IMR-90 (cell line): ENCODE data around the gene KIAA1143. TPM values are rescaled to one million over a fixed set of nuclear protein-coding genes. Genes with fewer than 3 reads are reported as not detected.
A peak's percentile ranks its signal among the peaks of the same experiment; 100 is the strongest.

ENCODE experiments used
- ATAC-seq: fragments of 200-7000 bp; cut with Tn5 transposase; 2 replicates; pipeline ENCODE4 v1.9.1; 2020; ENCODE audit warnings: low read depth, mild to moderate bottlenecking, moderate library complexity
- Bru-seq: library from RNA; stranded (reverse); fragments of 400-500 nt; gene quantifications from one replicate; lab custom pipeline; 2021; lab: Mats Ljungman, UMichigan
- BruChase-seq, 2 experiments: library from RNA; stranded (reverse); fragments of 400-500 nt; gene quantifications; one replicate each; lab custom pipeline; 2021; lab: Mats Ljungman, UMichigan
- BruUV-seq: library from RNA; stranded (reverse); fragments of 400-500 nt; replicated peaks from 2 replicates; lab custom pipeline; 2021; lab: Mats Ljungman, UMichigan
- CTCF ChIA-PET: fragments of 300-600 bp; formaldehyde crosslinking; extraction: SDS; loops from one replicate; lab custom pipeline; 2021; ENCODE audit warnings: antibody characterized with exemption; lab: Yijun Ruan, JAX
- POLR2A ChIA-PET: fragments of 300-600 bp; sonication (Branson Sonifier 250); formaldehyde crosslinking; loops from one replicate; lab custom pipeline; 2022; ENCODE audit warnings: antibody characterized with exemption; ENCODE audit not compliant: unreplicated experiment; lab: Charles Lee
- DNase-seq: peaks from one replicate; pipeline ENCODE4 v3.0.0; 2013
- H2AFZ ChIP-seq: replicated peaks from 2 replicates; pipeline ENCODE3; 2013; ENCODE audit warnings: low read length, mild to moderate bottlenecking; ENCODE audit not compliant: poor library complexity
- H2AK5ac ChIP-seq: 2 replicates; pipeline ENCODE4 v1.6.1; 2013; ENCODE audit warnings: low read depth, low read length, inconsistent platforms
- H2AK9ac ChIP-seq: replicated peaks from 2 replicates; pipeline ENCODE3; 2013; ENCODE audit warnings: mild to moderate bottlenecking, low read depth, low read length, moderate library complexity; ENCODE audit not compliant: poor library complexity
- H2BK120ac ChIP-seq: 2 replicates; pipeline ENCODE4 v1.6.1; 2013; ENCODE audit warnings: low read depth, low read length, inconsistent platforms
- H2BK15ac ChIP-seq: 3 replicates; pipeline ENCODE4 v1.6.1; 2013; ENCODE audit warnings: low read depth, low read length, inconsistent platforms
- H2BK20ac ChIP-seq: 2 replicates; pipeline ENCODE4 v1.6.1; 2013; ENCODE audit warnings: low read depth, mild to moderate bottlenecking, inconsistent platforms, low read length, moderate library complexity
- H2BK5ac ChIP-seq: 2 replicates; pipeline ENCODE4 v1.6.1; 2013; ENCODE audit warnings: mild to moderate bottlenecking, low read depth, low read length, inconsistent platforms; ENCODE audit not compliant: poor library complexity, severe bottlenecking
- H3K14ac ChIP-seq: replicated peaks from 2 replicates; pipeline ENCODE4 v1.6.1; 2013; ENCODE audit warnings: low read depth, low read length, inconsistent platforms
- H3K18ac ChIP-seq: 2 replicates; pipeline ENCODE4 v1.6.1; 2013; ENCODE audit warnings: low read depth, low read length, control low read depth
- H3K23ac ChIP-seq: 2 replicates; pipeline ENCODE4 v1.6.1; 2013; ENCODE audit warnings: low read depth, low read length, inconsistent platforms
- H3K27ac ChIP-seq: 2 replicates; pipeline ENCODE4 v1.5.1; 2013; ENCODE audit warnings: mild to moderate bottlenecking, control low read depth, low read length; ENCODE audit not compliant: insufficient read depth
- H3K27me3 ChIP-seq: 2 replicates; pipeline ENCODE4 v1.6.1; 2013; ENCODE audit warnings: low read length; ENCODE audit not compliant: control insufficient read depth, insufficient read depth
- H3K36me3 ChIP-seq: 2 replicates; pipeline ENCODE4 v1.6.1; 2013; ENCODE audit warnings: low read length, mixed read lengths; ENCODE audit not compliant: control insufficient read depth, insufficient read depth
- H3K4ac ChIP-seq: 2 replicates; pipeline ENCODE4 v1.6.1; 2013; ENCODE audit warnings: low read depth, low read length, inconsistent platforms
- H3K4me1 ChIP-seq: 2 replicates; pipeline ENCODE4 v1.6.1; 2013; ENCODE audit warnings: low read length, mixed read lengths; ENCODE audit not compliant: control insufficient read depth, insufficient read depth
- H3K4me2 ChIP-seq: 2 replicates; pipeline ENCODE4 v1.6.1; 2013; ENCODE audit warnings: low read depth, mild to moderate bottlenecking, control low read depth, low read length, moderate library complexity
- H3K4me3 ChIP-seq: 2 replicates; pipeline ENCODE4 v1.5.1; 2013; ENCODE audit warnings: low read depth, mild to moderate bottlenecking, control low read depth, low read length, moderate library complexity; ENCODE audit not compliant: insufficient read depth
- H3K56ac ChIP-seq: 2 replicates; pipeline ENCODE4 v1.6.1; 2013; ENCODE audit warnings: low read length, inconsistent platforms; ENCODE audit not compliant: insufficient read depth; ENCODE audit errors: extremely low read depth
- H3K79me1 ChIP-seq, 2 experiments: 2 replicates each; pipeline ENCODE4 v1.6.1; 2013; ENCODE audit warnings: low read length in 2 of 2, inconsistent platforms in 1 of 2, low read depth in 1 of 2
- H3K9ac ChIP-seq: 2 replicates; pipeline ENCODE4 v1.6.1; 2013; ENCODE audit warnings: low read depth, low read length, control low read depth
- H3K9me1 ChIP-seq: 2 replicates; pipeline ENCODE4 v1.6.1; 2013; ENCODE audit warnings: low read length, inconsistent platforms; ENCODE audit not compliant: insufficient read depth
- H3K9me3 ChIP-seq: 2 replicates; pipeline ENCODE4 v1.6.1; 2013; ENCODE audit warnings: low read length; ENCODE audit not compliant: control insufficient read depth, insufficient read depth
- H4K20me1 ChIP-seq: 2 replicates; pipeline ENCODE4 v1.6.1; 2013; ENCODE audit warnings: low read length, inconsistent platforms; ENCODE audit not compliant: insufficient read depth
- H4K5ac ChIP-seq: 2 replicates; pipeline ENCODE4 v1.6.1; 2013; ENCODE audit warnings: mild to moderate bottlenecking, low read depth, low read length, control low read depth
- H4K8ac ChIP-seq, 2 experiments: 2 replicates each; pipeline ENCODE4 v1.6.1; 2013; ENCODE audit warnings: low read depth in 2 of 2, low read length in 2 of 2, control low read depth in 1 of 2, inconsistent platforms in 1 of 2
- H4K91ac ChIP-seq: 2 replicates; pipeline ENCODE4 v1.6.1; 2013; ENCODE audit warnings: low read depth, low read length, inconsistent platforms; ENCODE audit not compliant: insufficient read depth
- CEBPB ChIP-seq: IDR thresholded peaks from 2 replicates; pipeline ENCODE4 v1.6.1; 2012; ENCODE audit warnings: low read depth, low read length, improper control_type of control experiment
- CHD1 ChIP-seq: IDR thresholded peaks from 2 replicates; pipeline ENCODE4 v1.6.1; 2012; ENCODE audit warnings: low read depth, low read length, improper control_type of control experiment
- CTCF ChIP-seq: conservative IDR thresholded peaks from 2 replicates; pipeline ENCODE4 v1.5.1; 2012; ENCODE audit warnings: mild to moderate bottlenecking, low read depth, low read length, improper control_type of control experiment
- ELK1 ChIP-seq: fragments of 150-350 bp; IDR thresholded peaks from 2 replicates; pipeline ENCODE4 v1.6.1; 2016; ENCODE audit warnings: low read depth, mild to moderate bottlenecking, low read length, moderate library complexity, borderline replicate concordance
- MAFK ChIP-seq: IDR thresholded peaks from 2 replicates; pipeline ENCODE4 v1.6.1; 2012; ENCODE audit warnings: low read depth, low read length, improper control_type of control experiment
- MAZ ChIP-seq: IDR thresholded peaks from 2 replicates; pipeline ENCODE4 v1.6.1; 2012; ENCODE audit warnings: low read depth, mild to moderate bottlenecking, low read length, improper control_type of control experiment, moderate library complexity, borderline replicate concordance
- MXI1 ChIP-seq: IDR thresholded peaks from 2 replicates; pipeline ENCODE4 v1.6.1; 2012; ENCODE audit warnings: low read depth, mild to moderate bottlenecking, low read length, moderate library complexity, borderline replicate concordance
- NFE2L2 ChIP-seq: fragments of 150-350 bp; IDR thresholded peaks from 2 replicates; pipeline ENCODE4 v1.6.1; 2016; ENCODE audit warnings: low read depth, mild to moderate bottlenecking, low read length
- POLR2A ChIP-seq: IDR thresholded peaks from 2 replicates; pipeline ENCODE4 v1.6.1; 2012; ENCODE audit warnings: mild to moderate bottlenecking, low read depth, low read length
- RAD21 ChIP-seq: IDR thresholded peaks from 2 replicates; pipeline ENCODE4 v1.6.1; 2012; ENCODE audit warnings: low read length, improper control_type of control experiment
- RCOR1 ChIP-seq: IDR thresholded peaks from 2 replicates; pipeline ENCODE4 v1.6.1; 2012; ENCODE audit warnings: mild to moderate bottlenecking, low read length, improper control_type of control experiment; ENCODE audit not compliant: insufficient replicate concordance
- RFX5 ChIP-seq: IDR thresholded peaks from 2 replicates; pipeline ENCODE4 v1.8.0; 2012; ENCODE audit warnings: low read depth, mild to moderate bottlenecking, low read length, moderate library complexity
- SMC3 ChIP-seq: fragments of 150-350 bp; IDR thresholded peaks from 2 replicates; pipeline ENCODE4 v1.6.1; 2016; ENCODE audit warnings: low read depth, mild to moderate bottlenecking, antibody characterized with exemption, low read length, moderate library complexity
- WGBS, 2 experiments: methylation state at CpG; one replicate each; pipeline versions ENCODE4 v1.1.5 to v1.1.7; 2013; ENCODE audit warnings: missing lambda C conversion rate in 2 of 2; ENCODE audit not compliant: insufficient read length in 1 of 2; ENCODE audit errors: extremely low coverage in 2 of 2; 5-methylcytosine and 5-hydroxymethylcytosine counted together
- dilution Hi-C: fragments of 300-500 bp; cut with HindIII; formaldehyde crosslinking; loops from one replicate; pipeline ENCODE4 v1.14.3; 2018; ENCODE audit warnings: low sequenced_read_pairs; ENCODE audit not compliant: unreplicated experiment
- in situ Hi-C: fragments of 300-500 bp; cut with MboI; formaldehyde crosslinking; loops from 3 replicates; pipeline ENCODE4 v1.14.3; 2019; ENCODE audit warnings: low sequenced_read_pairs, inconsistent platforms, mixed read lengths
- intact Hi-C: fragments of 100-400 bp; cut with micrococcal nuclease; formaldehyde crosslinking; loops from 2 replicates; pipeline ENCODE4 v1.10.0; 2022
- long read RNA-seq: library from polyadenylated mRNA; unstranded; transcript quantifications from one replicate; pipeline ENCODE4 v2.0.0, GENCODE V29; 2021; ENCODE audit not compliant: unreplicated experiment
- polyA plus RNA-seq, 3 experiments: library from polyadenylated mRNA; depleted of rRNA; stranded (reverse); fragments of >200 nt; gene quantifications; 2 replicates each; pipeline ENCODE4 v1.2.3, GENCODE V29; 2012; ENCODE audit warnings: low replicate concordance in 1 of 3
- total RNA-seq: library from RNA; depleted of rRNA; stranded (reverse); fragments of >200 nt; gene quantifications from 2 replicates; pipeline ENCODE4 v1.2.3, GENCODE V29; 2012; rRNA removed

The KIAA1143 gene
- total RNA-seq (16.8 and 23.9 TPM in 2 replicates), polyA plus RNA-seq (2012; rRNA removed) (4.8 and 6.2 TPM in 2 replicates), Bru-seq, nascent RNA (percentile 62 among the genes with signal in this experiment), BruChase-seq, experiment 1, labeled RNA remaining after a 6-hour chase (percentile 82 among the genes with signal in this experiment), BruChase-seq, experiment 2, labeled RNA remaining after a 2-hour chase (percentile 72 among the genes with signal in this experiment)
- 1.5 and 2.6 TPM in 2 replicates for polyA plus RNA-seq (2012; cell fraction: cytosol; rRNA removed)
- polyA plus RNA-seq (2012; cell fraction: nucleus; rRNA removed; ENCODE audit: low replicate concordance), result 0.49 and 2.7 TPM in 2 replicates
- long read RNA-seq, full-length matches to known transcripts, result 10 of 19 reads
- long read RNA-seq, partial matches to known transcripts, result 0 of 19 reads
- long read RNA-seq, other reads (novel, unspliced or antisense), result 9 of 19 reads

GRCh38 chr3:44761424-44762169 lies at the start of gene KIAA1143, which contains the start of gene KIF15:
Gene KIAA1143, minus strand, starts transcription at chr3:44761619. Its CDS starts 17 bp downstream, at chr3:44761602.
Gene KIF15, plus strand, starts transcription at chr3:44761794. Its CDS starts 72 bp downstream, at chr3:44761866.
- BruUV-seq, result TSS peak; percentile 72
- CTCF ChIA-PET, result no interaction called here
- in situ Hi-C loops, result no loop called here
- TF ChIP-seq RAD21 (peak; percentile 3; the same call in 1 of the 2 replicates), MAFK (no peak), MXI1 (peak; percentile 99), NFE2L2 (peak; percentile 31; the same call in 1 of the 2 replicates), MAZ (peak; percentile 34; the same call in 1 of the 2 replicates), SMC3 (no peak), RFX5 (no peak), CTCF (no peak), RCOR1 (no peak), POLR2A (peak; percentile 73), CHD1 (no peak), ELK1 (no peak), CEBPB (no peak)

More at GRCh38 chr3:44761424-44762169, at the start of gene KIAA1143, which contains the start of gene KIF15:
- Histone ChIP-seq H3K56ac (peak within 1 kb of the TSS; percentile 59), H3K27ac (peak within 1 kb of the TSS; percentile 47), H3K36me3 (peaks cover 5% of the 10 kb centered on the region), H2BK20ac (no peak within 1 kb of the TSS), H4K5ac (peak within 1 kb of the TSS; percentile 19), H2BK15ac (no peak within 1 kb of the TSS), H3K14ac (peak within 1 kb of the TSS; percentile 58), H2AK9ac (peak within 1 kb of the TSS; percentile 74), H2AK5ac (no peak within 1 kb of the TSS; the same call in 1 of the 2 replicates), H3K9me3 (peaks cover 5% of the 10 kb centered on the region), H3K9me1 (no peaks in the 10 kb centered on the region), H2AFZ (peak within 1 kb of the TSS; percentile 98), H3K4ac (peak within 1 kb of the TSS; percentile 51), H3K4me1 (no peaks in the 10 kb centered on the region), H3K23ac (peak within 1 kb of the TSS; percentile 69), H4K20me1 (no peaks in the 10 kb centered on the region), H3K4me3 (peak within 1 kb of the TSS; percentile 69), H3K79me1 (peaks cover 15 to 49% of the 10 kb centered on the region in 2 experiments), H4K8ac (peak within 1 kb of the TSS; percentile 50 to 78), H3K27me3 (no peaks in the 10 kb centered on the region), H2BK120ac (no peak within 1 kb of the TSS), H4K91ac (peak within 1 kb of the TSS; percentile 6; the same call in 1 of the 2 replicates), H3K9ac (peak within 1 kb of the TSS; percentile 67), H3K18ac (no peak within 1 kb of the TSS), H3K4me2 (peak within 1 kb of the TSS; percentile 92), H2BK5ac (peak within 1 kb of the TSS; percentile 53)
- WGBS, 2 experiments, result 0% methylated on average over 46 of the region's 64 CpGs; no CpG with 5 or more reads in 1 of the 2 experiments
- ATAC-seq (peak; percentile 92), DNase-seq (peak; percentile 95)
- dilution Hi-C loops, result no loop called here
- intact Hi-C loops, result loop anchor here (1.0 to 2.0 kb wide), 2 partner anchors 153 to 229 kb away; no protein-coding TSS in a partner anchor
- POLR2A ChIA-PET, result no interaction called here
